Liver (tissue), 3 donors: Measurements from ENCODE around the gene TLE2.
"Not testable (repeated sequence)": the region's sequence is repeated elsewhere in the genome, so short reads cannot be mapped to it uniquely, and the experiment has no call there.

ENCODE experiments used
- CTCF ChIP-seq: fragments of 150-350 bp; IDR thresholded peaks from 2 replicates; pipeline ENCODE4 v1.5.1; 2017; ENCODE audit warnings: improper control_type of control experiment, low read depth, low read length; ENCODE audit not compliant: missing input control
- EGR1 ChIP-seq, 2 donors: IDR thresholded peaks; 2 replicates each; pipeline ENCODE4 v1.6.1; 2016 to 2018; ENCODE audit warnings: antibody characterized with exemption in 2 of 2, low read depth in 2 of 2
- FOXA1 ChIP-seq: IDR thresholded peaks from 2 replicates; pipeline ENCODE4 v1.6.1; 2016; ENCODE audit warnings: antibody characterized with exemption
- GABPA ChIP-seq, 2 donors: IDR thresholded peaks in 1 of 2; conservative IDR thresholded peaks in 1 of 2; 2 replicates each; pipeline ENCODE4 v1.6.1; 2016; ENCODE audit warnings: antibody characterized with exemption in 2 of 2, mild to moderate bottlenecking in 1 of 2, moderate library complexity in 1 of 2
- HNF4A ChIP-seq, 2 donors: conservative IDR thresholded peaks; 2 replicates each; pipeline ENCODE4 v1.6.1; 2016; ENCODE audit warnings: antibody characterized with exemption in 2 of 2, mild to moderate bottlenecking in 2 of 2
- RAD21 ChIP-seq, 2 donors: IDR thresholded peaks; 2 replicates each; pipeline ENCODE4 v1.6.1; 2016; ENCODE audit warnings: antibody characterized with exemption in 2 of 2, mild to moderate bottlenecking in 2 of 2
- REST ChIP-seq: IDR thresholded peaks from 2 replicates; pipeline ENCODE4 v1.6.1; 2016; ENCODE audit warnings: antibody characterized with exemption, mild to moderate bottlenecking
- TAF1 ChIP-seq: conservative IDR thresholded peaks from 2 replicates; pipeline ENCODE4 v1.6.1; 2016; ENCODE audit warnings: antibody characterized with exemption, mild to moderate bottlenecking
- ZBTB33 ChIP-seq: IDR thresholded peaks from 2 replicates; pipeline ENCODE4 v1.6.1; 2016; ENCODE audit warnings: antibody characterized with exemption
- donor health status: healthy.
- donor health status: healthy.

- not testable (repeated sequence) for TF ChIP-seq CTCF; HNF4A (conservative IDR thresholded peaks at IDR 0.05); TAF1; ZBTB33; EGR1 (IDR thresholded peaks at IDR 0.05; ENCODE audit: low read depth in 2 of 2); FOXA1; REST; GABPA (IDR thresholded peaks at IDR 0.05 in 1 of 2, conservative IDR thresholded peaks at IDR 0.05 in 1 of 2); RAD21 (IDR thresholded peaks at IDR 0.05)
Measured at GRCh38 chr19:3012059-3012458, 17.0 kb downstream of the TLE2 start.
